Keratinocyte (primary cell): ENCODE data around the gene DYNLRB1. TPM values are rescaled to one million over a fixed set of nuclear protein-coding genes. Genes with fewer than 3 reads are reported as not detected.

Source experiments
- DNase-seq: peaks from one replicate; pipeline ENCODE4 v3.0.0-alpha.2; 2011; ENCODE audit warnings: low read depth, missing footprints, low spot score
- FAIRE-seq: peaks from 2 replicates; lab custom pipeline; 2011; peaks lifted over from hg19 to GRCh38; lab: Jason Lieb, UNC
- H2AFZ ChIP-seq: 2 replicates; pipeline ENCODE4 v1.6.0; 2012; ENCODE audit warnings: low read length, control low read depth, inconsistent platforms; ENCODE audit not compliant: control insufficient read depth
- H3K27ac ChIP-seq: 2 replicates; pipeline ENCODE4 v1.5.1; 2011; ENCODE audit warnings: low read length; ENCODE audit not compliant: control insufficient read depth, insufficient read depth
- H3K27me3 ChIP-seq: 3 replicates; pipeline ENCODE4 v1.6.0; 2011; ENCODE audit warnings: low read length; ENCODE audit not compliant: control insufficient read depth, insufficient read depth; ENCODE audit errors: extremely low read depth
- H3K36me3 ChIP-seq, 2 experiments: 2 replicates in 1 of 2; 3 replicates in 1 of 2; pipeline ENCODE4 v1.5.1; 2011; ENCODE audit warnings: low read length in 2 of 2, mild to moderate bottlenecking in 1 of 2; ENCODE audit not compliant: control insufficient read depth in 2 of 2, insufficient read depth in 2 of 2; ENCODE audit errors: extremely low read depth in 1 of 2
- H3K4me1 ChIP-seq: 3 replicates; pipeline ENCODE4 v1.5.1; 2011; ENCODE audit warnings: low read length; ENCODE audit not compliant: control insufficient read depth, insufficient read depth; ENCODE audit errors: extremely low read depth
- H3K4me2 ChIP-seq: 3 replicates; pipeline ENCODE4 v1.6.0; 2011; ENCODE audit warnings: low read depth, low read length; ENCODE audit not compliant: control insufficient read depth, insufficient read depth; ENCODE audit errors: extremely low read depth
- H3K4me3 ChIP-seq, 3 experiments: fragments of 200-600 bp in 1 of 3; sonication (generic) in 1 of 3; 2 replicates in 2 of 3; 3 replicates in 1 of 3; pipeline ENCODE4 v1.5.1; 2011 to 2016; ENCODE audit warnings: low read length in 3 of 3, mild to moderate bottlenecking in 3 of 3, control low read depth in 2 of 3, inconsistent platforms in 1 of 3, low read depth in 1 of 3, mixed read lengths in 1 of 3, mixed run types in 1 of 3, moderate library complexity in 1 of 3; ENCODE audit not compliant: control insufficient read depth in 2 of 3, insufficient read depth in 2 of 3; ENCODE audit errors: extremely low read depth in 1 of 3
- H3K79me2 ChIP-seq: 2 replicates; pipeline ENCODE4 v1.6.0; 2012; ENCODE audit warnings: low read length; ENCODE audit not compliant: control insufficient read depth, insufficient read depth
- H3K9ac ChIP-seq: 3 replicates; pipeline ENCODE4 v1.6.0; 2011; ENCODE audit warnings: low read length; ENCODE audit not compliant: control insufficient read depth, insufficient read depth; ENCODE audit errors: extremely low read depth
- H3K9me1 ChIP-seq: 3 replicates; pipeline ENCODE4 v1.6.0; 2011; ENCODE audit warnings: low read length; ENCODE audit not compliant: control insufficient read depth, insufficient read depth; ENCODE audit errors: extremely low read depth
- H3K9me3 ChIP-seq: 2 replicates; pipeline ENCODE4 v1.5.1; 2012; ENCODE audit warnings: low read depth, low read length; ENCODE audit not compliant: control insufficient read depth
- H4K20me1 ChIP-seq: 3 replicates; pipeline ENCODE4 v1.6.0; 2011; ENCODE audit warnings: low read length; ENCODE audit not compliant: control insufficient read depth, insufficient read depth; ENCODE audit errors: extremely low read depth
- CTCF ChIP-seq, 3 experiments: IDR thresholded peaks in 1 of 3; conservative IDR thresholded peaks in 1 of 3; optimal IDR thresholded peaks in 1 of 3; 2 replicates in 2 of 3; 3 replicates in 1 of 3; pipeline versions ENCODE3 to v1.5.1; 2011; ENCODE audit warnings: low read length in 3 of 3, mild to moderate bottlenecking in 3 of 3, moderate library complexity in 2 of 3, control low read depth in 1 of 3, inconsistent platforms in 1 of 3; ENCODE audit not compliant: insufficient read depth in 2 of 3; ENCODE audit errors: extremely low read depth in 1 of 3
- EZH2 ChIP-seq: IDR thresholded peaks from one replicate; pipeline ENCODE4 v1.6.1; 2012; ENCODE audit warnings: inconsistent platforms, mild to moderate bottlenecking, low read length, moderate library complexity
- dilution Hi-C: fragments of 300-500 bp; cut with MboI; formaldehyde crosslinking; loops from one replicate; pipeline ENCODE4 v1.7.0; 2020; ENCODE audit warnings: low sequenced_read_pairs; ENCODE audit not compliant: extremely low pct_ligation_motif_present
- polyA plus RNA-seq, 5 experiments: library from polyadenylated mRNA; depleted of rRNA in 3 of 5; stranded (reverse) in 3 of 5; stranded (forward) in 1 of 5; unstranded in 1 of 5; fragments of >200 nt; gene quantifications; 1 replicate in 1 of 5; 2 replicates in 3 of 5; 3 replicates in 1 of 5; pipeline versions ENCODE4 v1.2.1 to v1.2.3, GENCODE V29; 2011 to 2012; ENCODE audit warnings: missing spikeins in 2 of 5, low read depth in 1 of 5, low replicate concordance in 1 of 5

DYNLRB1 gene
- polyA plus RNA-seq, 1 donor (not counting 4 experiments of a cell fraction or from before 2014, with no cell fraction given): 156 TPM

- no peaks in the 10 kb centered on the region for H3K9me1 ChIP-seq
- H3K79me2 ChIP-seq: peaks cover 17% of the 10 kb centered on the region
- no peak overlapping the region for H3K4me3 ChIP-seq
- H3K9me3 ChIP-seq: no peaks in the 10 kb centered on the region
- no peak overlapping the region for H3K4me2 ChIP-seq
- H4K20me1 ChIP-seq: peaks cover 11% of the 10 kb centered on the region
- H2AFZ ChIP-seq: no peak overlapping the region
- H3K9ac ChIP-seq: no peak overlapping the region
- DNase-seq: no peak
- no peak for TF ChIP-seq EZH2
- no peak for TF ChIP-seq CTCF (optimal IDR thresholded peaks at IDR 0.05 in 1 of 3, IDR thresholded peaks at IDR 0.05 in 1 of 3, conservative IDR thresholded peaks at IDR 0.05 in 1 of 3; ENCODE audit: extremely low read depth in 1 of 3, insufficient read depth in 2 of 3, low read length in 3 of 3)
- peaks cover 52 to 77% of the 10 kb centered on the region in 2 experiments for H3K36me3 ChIP-seq
- H3K27me3 ChIP-seq: no peaks in the 10 kb centered on the region
- peaks cover 16% of the 10 kb centered on the region for H3K4me1 ChIP-seq
- no peak overlapping the region for H3K27ac ChIP-seq
- FAIRE-seq: no peak
- dilution Hi-C loops: no loop called here
Observed at GRCh38 chr20:34530342-34530741, 14.1 kb downstream of the DYNLRB1 start.

- H3K27ac ChIP-seq: no peak overlapping the region
- no peaks in the 10 kb centered on the region for H3K27me3 ChIP-seq
- peaks cover 4% of the 10 kb centered on the region for H3K4me1 ChIP-seq
- H3K9me3 ChIP-seq: no peaks in the 10 kb centered on the region
- H2AFZ ChIP-seq: no peak overlapping the region
- H3K36me3 ChIP-seq: peaks cover 55 to 84% of the 10 kb centered on the region in 2 experiments
- no peak overlapping the region for H3K9ac ChIP-seq
- TF ChIP-seq EZH2 (no peak), CTCF (optimal IDR thresholded peaks at IDR 0.05 in 1 of 3, IDR thresholded peaks at IDR 0.05 in 1 of 3, conservative IDR thresholded peaks at IDR 0.05 in 1 of 3; ENCODE audit: extremely low read depth in 1 of 3, insufficient read depth in 2 of 3, low read length in 3 of 3) (no peak)
- no peak overlapping the region for H3K4me2 ChIP-seq
- peaks cover 17% of the 10 kb centered on the region for H3K79me2 ChIP-seq
- dilution Hi-C loops: no loop called here
- no peak for FAIRE-seq
- DNase-seq: no peak
- H4K20me1 ChIP-seq: peaks cover 8% of the 10 kb centered on the region
- no peaks in the 10 kb centered on the region for H3K9me1 ChIP-seq
- H3K4me3 ChIP-seq: no peak overlapping the region
Observed at GRCh38 chr20:34531608-34532265, 15.5 kb downstream of the DYNLRB1 start.
